Memory B cell (primary cell): Measurements from ENCODE around the gene SLC22A12.
A peak's percentile ranks its signal among the peaks of the same experiment; 100 is the strongest.

Experiments used
- ATAC-seq: fragments of 150-1000 bp; cut with Tn5 transposase; 2 replicates; pipeline ENCODE4 v1.10.0; 2021; ENCODE audit warnings: low read depth, mild to moderate bottlenecking, moderate library complexity
- DNase-seq, 2 donors: peaks; one replicate each; pipeline ENCODE4 v3.0.0; 2022; ENCODE audit warnings: low spot score in 2 of 2
- H3K27ac Mint-ChIP-seq: one replicate; pipeline ENCODE4 v1.8.0; 2022; ENCODE audit warnings: mild to moderate bottlenecking, moderate library complexity, mixed read lengths
- H3K27me3 Mint-ChIP-seq: one replicate; pipeline ENCODE4 v1.8.0; 2022; ENCODE audit warnings: mixed read lengths
- H3K36me3 Mint-ChIP-seq: one replicate; pipeline ENCODE4 v1.8.0; 2022; ENCODE audit warnings: mild to moderate bottlenecking, mixed read lengths
- H3K4me1 Mint-ChIP-seq: one replicate; pipeline ENCODE4 v1.8.0; 2022; ENCODE audit warnings: mixed read lengths
- H3K4me3 Mint-ChIP-seq: one replicate; pipeline ENCODE4 v1.8.0; 2022; ENCODE audit warnings: mild to moderate bottlenecking, moderate library complexity, mixed read lengths
- H3K9me3 Mint-ChIP-seq: one replicate; pipeline ENCODE4 v1.8.0; 2022; ENCODE audit warnings: mixed read lengths

The SLC22A12 gene

GRCh38 chr11:64600281-64600992, 9.4 kb downstream of the SLC22A12 start:
- no peak overlapping the region for H3K27ac Mint-ChIP-seq
- H3K4me3 Mint-ChIP-seq, result no peak overlapping the region
- ATAC-seq, result no peak

DNA sequence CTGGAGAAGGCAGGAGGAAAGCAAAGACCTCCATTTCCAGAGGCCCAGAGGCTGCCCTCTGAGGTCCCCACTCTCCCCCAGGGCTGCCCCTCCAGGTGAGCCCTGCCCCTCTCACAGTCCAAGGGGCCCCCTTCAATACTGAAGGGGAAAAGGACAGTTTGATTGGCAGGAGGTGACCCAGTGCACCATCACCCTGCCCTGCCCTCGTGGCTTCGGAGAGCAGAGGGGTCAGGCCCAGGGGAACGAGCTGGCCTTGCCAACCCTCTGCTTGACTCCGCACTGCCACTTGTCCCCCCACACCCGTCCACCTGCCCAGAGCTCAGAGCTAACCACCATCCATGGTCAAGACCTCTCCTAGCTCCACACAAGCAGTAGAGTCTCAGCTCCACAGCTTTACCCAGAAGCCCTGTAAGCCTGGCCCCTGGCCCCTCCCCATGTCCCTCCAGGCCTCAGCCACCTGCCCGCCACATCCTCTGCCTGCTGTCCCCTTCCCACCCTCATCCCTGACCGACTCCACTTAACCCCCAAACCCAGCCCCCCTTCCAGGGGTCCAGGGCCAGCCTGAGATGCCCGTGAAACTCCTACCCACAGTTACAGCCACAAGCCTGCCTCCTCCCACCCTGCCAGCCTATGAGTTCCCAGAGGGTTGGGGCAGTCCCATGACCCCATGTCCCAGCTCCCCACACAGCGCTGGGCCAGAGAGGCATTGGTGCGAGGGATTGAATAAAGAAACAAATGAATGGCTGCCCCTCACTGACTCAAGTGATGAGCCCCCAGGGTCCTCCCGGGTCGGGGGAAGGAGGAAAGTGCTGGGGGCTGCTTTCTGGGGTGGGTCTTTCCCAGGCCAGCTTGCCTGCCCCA, 10.8 kb downstream of the SLC22A12 start:
- Mint-ChIP-seq H3K27me3 (peaks cover 18% of the 10 kb centered on the region), H3K4me3 (no peak overlapping the region), H3K9me3 (no peaks in the 10 kb centered on the region), H3K36me3 (no peaks in the 10 kb centered on the region), H3K4me1 (no peaks in the 10 kb centered on the region), H3K27ac (no peak overlapping the region)
- ATAC-seq, result no peak
- DNase-seq, result no peak

More at GRCh38 chr11:64600281-64600992, 9.4 kb downstream of the SLC22A12 start:
- peaks cover 10% of the 10 kb centered on the region for H3K27me3 Mint-ChIP-seq
- no peak for DNase-seq
- H3K4me1 Mint-ChIP-seq, result no peaks in the 10 kb centered on the region
- H3K36me3 Mint-ChIP-seq, result no peaks in the 10 kb centered on the region
- H3K9me3 Mint-ChIP-seq, result no peaks in the 10 kb centered on the region

DNA sequence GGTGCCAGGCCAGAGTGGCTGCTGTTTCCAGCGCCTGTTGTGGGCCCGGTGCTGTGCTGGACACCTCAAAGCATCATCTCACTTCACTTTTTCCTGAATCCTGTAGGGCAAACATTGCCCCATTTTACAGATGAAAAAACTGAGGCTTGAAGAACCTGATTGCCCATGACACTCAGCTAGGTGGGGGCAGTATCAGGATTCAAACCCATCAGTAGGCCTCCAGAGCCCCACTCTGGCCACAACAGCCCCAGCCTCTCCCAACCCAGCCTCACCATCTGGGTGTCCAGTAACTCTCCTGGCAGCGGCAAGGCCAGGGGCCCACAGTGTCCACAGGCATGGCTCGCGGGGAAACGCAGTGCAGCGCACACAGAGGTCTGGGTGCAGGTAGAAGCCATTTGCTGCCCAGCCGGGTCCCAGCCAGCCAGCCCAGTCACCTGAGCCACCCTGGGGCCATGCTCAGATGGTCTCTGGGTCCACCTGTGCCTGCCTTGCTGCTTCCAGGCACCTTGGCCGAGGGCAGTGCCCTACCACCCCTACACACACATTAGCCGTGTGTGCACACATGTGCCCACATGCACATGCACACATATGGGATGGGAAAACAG, 11.5 kb downstream of the SLC22A12 start:
- H3K4me1 Mint-ChIP-seq, result no peaks in the 10 kb centered on the region
- H3K4me3 Mint-ChIP-seq, result no peak overlapping the region
- DNase-seq, result no peak
- no peak overlapping the region for H3K27ac Mint-ChIP-seq
- ATAC-seq, result no peak
- no peaks in the 10 kb centered on the region for H3K36me3 Mint-ChIP-seq
- H3K27me3 Mint-ChIP-seq, result peaks cover 19% of the 10 kb centered on the region
- H3K9me3 Mint-ChIP-seq, result no peaks in the 10 kb centered on the region

- DNase-seq (no peak), ATAC-seq (no peak)
- no peak overlapping the region for H3K27ac Mint-ChIP-seq
- no peaks in the 10 kb centered on the region for H3K4me1 Mint-ChIP-seq
- H3K36me3 Mint-ChIP-seq, result no peaks in the 10 kb centered on the region
- H3K9me3 Mint-ChIP-seq, result no peaks in the 10 kb centered on the region
- H3K4me3 Mint-ChIP-seq, result no peak overlapping the region
- H3K27me3 Mint-ChIP-seq, result peaks cover 19% of the 10 kb centered on the region
These were observed 12.5 kb downstream of the SLC22A12 start for GRCh38 chr11:64603411-64604110.

- Mint-ChIP-seq H3K27ac (no peak overlapping the region), H3K27me3 (peaks cover 22% of the 10 kb centered on the region), H3K4me1 (no peaks in the 10 kb centered on the region), H3K4me3 (no peak overlapping the region), H3K9me3 (no peaks in the 10 kb centered on the region), H3K36me3 (no peaks in the 10 kb centered on the region)
- ATAC-seq, result no peak
- no peak for DNase-seq
These were observed 13.6 kb downstream of the SLC22A12 start for GRCh38 chr11:64604458-64605243.

GRCh38 chr11:64605244-64605560, 14.2 kb downstream of the SLC22A12 start:
- Mint-ChIP-seq H3K4me3 (no peak overlapping the region), H3K36me3 (no peaks in the 10 kb centered on the region), H3K27ac (no peak overlapping the region), H3K27me3 (peaks cover 22% of the 10 kb centered on the region), H3K4me1 (no peaks in the 10 kb centered on the region), H3K9me3 (no peaks in the 10 kb centered on the region)
- no peak for DNase-seq
- ATAC-seq, result no peak

- Mint-ChIP-seq H3K27me3 (peaks cover 22% of the 10 kb centered on the region), H3K27ac (no peak overlapping the region), H3K9me3 (no peaks in the 10 kb centered on the region), H3K4me1 (no peaks in the 10 kb centered on the region), H3K4me3 (no peak overlapping the region), H3K36me3 (no peaks in the 10 kb centered on the region)
- ATAC-seq (no peak), DNase-seq (no peak)
These were observed 14.9 kb downstream of the SLC22A12 start for GRCh38 chr11:64605656-64606585.

DNA sequence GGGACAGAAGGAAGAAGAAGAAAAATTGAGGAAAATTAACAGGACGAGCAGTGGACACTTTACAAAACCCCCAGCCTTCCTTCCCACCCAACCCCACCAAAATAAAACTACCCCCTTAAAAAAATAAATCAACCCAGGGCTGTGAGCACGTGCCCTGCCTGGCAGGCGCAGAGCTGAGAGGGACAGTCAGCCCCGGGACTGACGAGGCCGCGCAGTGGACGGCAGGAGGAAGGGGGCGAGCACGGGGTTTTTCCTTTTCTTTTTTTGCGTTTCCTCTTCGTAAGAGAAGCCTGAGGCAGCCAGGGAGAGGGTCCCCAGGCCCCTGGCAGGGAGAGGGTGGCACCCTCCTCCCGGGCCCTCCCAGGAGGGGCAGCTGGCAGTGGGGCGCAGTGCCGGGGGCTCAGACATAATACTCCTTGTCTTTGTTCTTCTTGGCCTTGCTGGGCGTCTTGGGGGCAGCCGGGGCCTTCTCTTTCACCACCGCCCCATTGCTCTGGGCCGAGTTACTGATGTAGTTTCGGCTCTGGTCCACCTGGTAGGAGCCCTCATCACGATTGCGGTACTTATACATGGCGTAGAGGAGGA, 15.9 kb downstream of the SLC22A12 start:
- no peak for ATAC-seq
- no peaks in the 10 kb centered on the region for H3K36me3 Mint-ChIP-seq
- no peak for DNase-seq
- peak overlapping the region; percentile 65 for H3K4me3 Mint-ChIP-seq
- no peak overlapping the region for H3K27ac Mint-ChIP-seq
- no peaks in the 10 kb centered on the region for H3K4me1 Mint-ChIP-seq
- H3K9me3 Mint-ChIP-seq, result no peaks in the 10 kb centered on the region
- peaks cover 22% of the 10 kb centered on the region for H3K27me3 Mint-ChIP-seq

DNA sequence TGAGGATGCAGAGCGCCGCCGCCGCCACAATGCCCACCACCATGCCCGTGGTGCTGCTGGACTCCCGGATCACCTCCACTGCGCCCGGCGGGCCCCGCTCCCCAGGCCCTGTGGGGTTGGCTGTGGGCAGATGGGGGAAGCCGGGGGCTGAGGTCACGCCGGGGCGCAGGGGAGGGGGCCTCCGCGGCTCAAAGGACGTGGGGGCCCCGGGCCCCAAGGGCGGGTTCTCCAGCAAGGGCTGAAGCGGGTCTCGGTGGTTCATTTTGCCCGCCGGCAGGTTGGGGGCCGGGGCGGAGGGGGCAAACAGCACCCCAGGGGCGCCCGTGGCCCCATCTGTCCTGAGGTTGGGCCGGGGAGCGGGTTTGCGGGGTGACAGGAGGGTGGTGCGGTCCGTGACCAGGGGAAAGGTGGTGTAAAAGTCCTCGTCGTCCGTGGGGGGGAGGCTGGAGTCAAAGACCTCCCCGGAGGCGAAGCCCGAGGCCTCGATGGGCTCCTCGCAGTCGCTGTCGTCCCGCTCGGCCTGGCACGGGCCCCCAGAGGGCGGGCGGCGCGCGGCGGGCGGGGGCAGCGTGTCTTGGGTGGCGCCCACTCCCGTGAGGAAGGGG, 16.5 kb downstream of the SLC22A12 start:
- no peak for ATAC-seq
- Mint-ChIP-seq H3K27me3 (peaks cover 24% of the 10 kb centered on the region), H3K36me3 (no peaks in the 10 kb centered on the region), H3K27ac (no peak overlapping the region), H3K4me1 (no peaks in the 10 kb centered on the region), H3K9me3 (no peaks in the 10 kb centered on the region), H3K4me3 (peak overlapping the region; percentile 65)
- no peak for DNase-seq

DNA sequence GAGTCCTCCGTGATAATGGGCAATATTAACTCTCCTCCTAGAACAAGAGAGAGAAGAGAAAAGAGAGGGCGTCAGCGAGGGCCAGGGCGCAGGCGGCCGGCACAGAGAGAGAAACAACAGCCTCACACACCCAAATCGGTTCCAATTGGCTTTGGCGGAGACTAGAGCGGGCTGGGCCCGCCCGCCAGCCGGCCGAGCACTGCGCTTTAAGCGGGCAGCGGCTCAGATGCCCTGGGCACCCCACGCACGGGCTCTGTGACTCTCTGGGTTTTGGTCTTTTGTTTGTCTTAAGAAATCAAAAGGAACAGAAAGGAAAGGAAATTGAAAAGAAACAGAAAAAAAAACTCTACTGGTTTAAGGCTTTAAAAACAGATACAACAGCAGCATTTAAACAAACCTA, 17.0 kb downstream of the SLC22A12 start:
- no peak overlapping the region for H3K27ac Mint-ChIP-seq
- no peak overlapping the region for H3K4me3 Mint-ChIP-seq
- H3K27me3 Mint-ChIP-seq, result peaks cover 25% of the 10 kb centered on the region
- ATAC-seq (no peak), DNase-seq (no peak)
- H3K9me3 Mint-ChIP-seq, result no peaks in the 10 kb centered on the region
- no peaks in the 10 kb centered on the region for H3K36me3 Mint-ChIP-seq
- H3K4me1 Mint-ChIP-seq, result no peaks in the 10 kb centered on the region

DNA sequence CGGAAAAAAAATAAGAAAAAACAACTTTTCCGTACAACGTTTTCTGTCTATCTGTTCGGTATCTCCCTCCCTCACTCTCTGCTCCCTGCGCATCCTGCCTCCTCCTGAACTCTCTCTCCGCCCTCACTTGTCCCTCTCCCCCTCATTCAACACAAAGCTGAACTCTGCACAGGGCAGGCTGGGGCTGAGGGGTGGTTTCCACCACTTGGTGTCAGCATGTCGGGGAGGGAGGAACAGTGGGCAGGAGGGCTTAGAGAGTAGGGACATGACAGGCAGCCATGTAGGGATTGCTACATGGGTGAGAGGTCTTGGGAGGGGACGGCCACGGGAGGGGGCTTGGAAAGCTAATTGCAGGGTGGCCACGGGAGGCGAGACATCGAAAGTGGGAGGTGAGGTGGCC, 17.6 kb downstream of the SLC22A12 start:
- Mint-ChIP-seq H3K27me3 (peaks cover 24% of the 10 kb centered on the region), H3K36me3 (no peaks in the 10 kb centered on the region), H3K4me3 (no peak overlapping the region), H3K9me3 (no peaks in the 10 kb centered on the region), H3K4me1 (no peaks in the 10 kb centered on the region), H3K27ac (no peak overlapping the region)
- DNase-seq (no peak), ATAC-seq (no peak)

DNA sequence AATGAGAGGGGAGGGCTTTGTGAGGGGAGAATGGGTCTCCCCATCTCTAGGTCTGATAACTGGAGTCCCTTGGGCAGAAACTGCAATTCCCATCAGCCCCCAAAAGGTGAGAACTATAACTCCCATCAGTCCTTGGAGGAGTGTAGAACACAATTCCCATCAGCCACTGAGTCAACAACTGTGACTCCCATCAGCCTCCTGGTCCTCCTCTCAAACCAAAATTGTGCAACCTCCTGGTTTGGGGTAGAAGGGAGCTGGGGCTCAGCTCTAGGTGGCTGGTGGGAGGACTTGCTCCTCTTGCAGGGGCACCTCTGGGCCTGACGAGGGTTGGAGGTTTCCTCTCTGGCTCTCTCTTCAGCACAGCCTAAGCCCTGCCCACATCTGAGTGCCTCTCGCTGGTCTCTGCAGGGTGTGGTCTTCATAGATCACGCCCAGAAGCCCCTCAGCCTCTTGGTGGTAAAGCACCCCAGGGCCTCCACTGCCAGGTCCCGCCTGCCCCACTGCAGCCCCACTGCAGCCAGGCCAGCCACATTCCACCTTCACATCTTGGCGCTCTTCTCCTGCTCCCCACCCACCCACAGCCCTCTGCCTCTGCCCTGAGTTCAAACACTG, 18.5 kb downstream of the SLC22A12 start:
- DNase-seq, result no peak
- Mint-ChIP-seq H3K36me3 (no peaks in the 10 kb centered on the region), H3K9me3 (no peaks in the 10 kb centered on the region), H3K27me3 (peaks cover 21% of the 10 kb centered on the region), H3K27ac (no peak overlapping the region), H3K4me3 (no peak overlapping the region), H3K4me1 (no peaks in the 10 kb centered on the region)
- ATAC-seq, result no peak
